Peyer's patch (tissue), 4 donors: Measurements from ENCODE around the gene USP32. TPM values are rescaled to one million over a fixed set of nuclear protein-coding genes. Genes with fewer than 3 reads are reported as not detected.

Experiments used
- DNase-seq, 3 donors: peaks; one replicate each; pipeline ENCODE4 v3.0.0-alpha.2; 2017 to 2019
- H3K27ac ChIP-seq, 4 donors: fragments of 200-600 bp; sonication (generic); one replicate each; pipeline ENCODE4 v1.5.1; 2016 to 2019
- H3K27me3 ChIP-seq, 2 donors: fragments of 200-600 bp; sonication (generic); one replicate each; pipeline ENCODE4 v1.5.1; 2019
- H3K36me3 ChIP-seq, 3 donors: fragments of 200-600 bp; sonication (generic); one replicate each; pipeline ENCODE4 v1.5.1; 2016 to 2019
- H3K4me1 ChIP-seq, 4 donors: fragments of 200-600 bp; sonication (generic); one replicate each; pipeline ENCODE4 v1.5.1; 2016 to 2019
- H3K4me3 ChIP-seq, 4 donors: fragments of 200-600 bp; sonication (generic); 1 replicate in 3 of 4; 2 replicates in 1 of 4; pipeline ENCODE4 v1.5.1; 2016 to 2019; ENCODE audit warnings: mild to moderate bottlenecking in 1 of 4
- H3K9me3 ChIP-seq, 4 donors: fragments of 200-600 bp; sonication (generic); one replicate each; pipeline ENCODE4 v1.5.1; 2016 to 2019; ENCODE audit warnings: mild to moderate bottlenecking in 1 of 4
- POLR2A ChIP-seq, 2 donors: fragments of 450-650 bp; IDR thresholded peaks; one replicate each; pipeline ENCODE4 v1.5.1; 2017; ENCODE audit warnings: antibody characterized with exemption in 2 of 2, mild to moderate bottlenecking in 2 of 2, moderate library complexity in 2 of 2
- total RNA-seq, 4 donors: library from RNA; depleted of rRNA; stranded (reverse); fragments of >200 nt; gene quantifications; one replicate each; pipeline ENCODE4 v1.1.0, GENCODE V29; 2016
- TF ChIP-seq, protein P1 (sequence below), 6 experiments: fragments of 450-650 bp in 4 of 6; fragments of 200-600 bp in 2 of 6; sonication (generic) in 1 of 6; IDR thresholded peaks; one replicate each; pipeline ENCODE4 v1.5.1; 2017 to 2019; ENCODE audit warnings: antibody characterized with exemption in 6 of 6, mild to moderate bottlenecking in 3 of 6, moderate library complexity in 1 of 6

Gene USP32
- total RNA-seq, 4 donors from 2014 or later: 31.5 to 52.8 (median 48.6) TPM

DNA sequence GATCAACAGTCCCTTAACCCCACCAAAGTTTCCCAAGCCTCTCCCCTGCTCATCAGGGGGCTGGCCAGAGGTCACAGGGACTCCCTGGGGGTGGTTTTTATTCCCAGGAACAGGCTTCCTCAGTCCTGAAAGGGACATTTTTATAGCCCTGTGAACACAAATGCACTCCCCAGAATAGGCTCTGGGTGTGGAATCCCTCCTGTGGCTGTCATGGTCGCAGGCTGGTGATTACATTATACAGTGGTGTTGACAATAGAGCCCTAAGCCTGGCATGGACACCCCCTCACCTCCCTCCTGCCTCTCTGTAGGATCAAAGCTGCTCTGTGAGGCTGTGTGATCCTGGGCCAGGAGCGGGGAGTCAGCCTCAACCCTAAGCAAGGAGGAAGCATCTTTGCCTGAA is 243.6 kb downstream of the USP32 start:
- DNase-seq: peak in 1 of 3 donors; percentile 27
- Histone ChIP-seq H3K27me3 (peaks cover 0 to 27% of the 10 kb centered on the region in 2 donors), H3K9me3 (no peaks in the 10 kb centered on the region), H3K36me3 (no peaks in the 10 kb centered on the region), H3K4me1 (peaks cover 0 to 23% (median 4%) of the 10 kb centered on the region in 4 donors), H3K27ac (no peak overlapping the region), H3K4me3 (no peak overlapping the region)
- TF ChIP-seq, protein P1, sequence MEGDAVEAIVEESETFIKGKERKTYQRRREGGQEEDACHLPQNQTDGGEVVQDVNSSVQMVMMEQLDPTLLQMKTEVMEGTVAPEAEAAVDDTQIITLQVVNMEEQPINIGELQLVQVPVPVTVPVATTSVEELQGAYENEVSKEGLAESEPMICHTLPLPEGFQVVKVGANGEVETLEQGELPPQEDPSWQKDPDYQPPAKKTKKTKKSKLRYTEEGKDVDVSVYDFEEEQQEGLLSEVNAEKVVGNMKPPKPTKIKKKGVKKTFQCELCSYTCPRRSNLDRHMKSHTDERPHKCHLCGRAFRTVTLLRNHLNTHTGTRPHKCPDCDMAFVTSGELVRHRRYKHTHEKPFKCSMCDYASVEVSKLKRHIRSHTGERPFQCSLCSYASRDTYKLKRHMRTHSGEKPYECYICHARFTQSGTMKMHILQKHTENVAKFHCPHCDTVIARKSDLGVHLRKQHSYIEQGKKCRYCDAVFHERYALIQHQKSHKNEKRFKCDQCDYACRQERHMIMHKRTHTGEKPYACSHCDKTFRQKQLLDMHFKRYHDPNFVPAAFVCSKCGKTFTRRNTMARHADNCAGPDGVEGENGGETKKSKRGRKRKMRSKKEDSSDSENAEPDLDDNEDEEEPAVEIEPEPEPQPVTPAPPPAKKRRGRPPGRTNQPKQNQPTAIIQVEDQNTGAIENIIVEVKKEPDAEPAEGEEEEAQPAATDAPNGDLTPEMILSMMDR (IDR thresholded peaks at IDR 0.05): no peak
- no peak for TF ChIP-seq POLR2A (IDR thresholded peaks at IDR 0.05)

DNA sequence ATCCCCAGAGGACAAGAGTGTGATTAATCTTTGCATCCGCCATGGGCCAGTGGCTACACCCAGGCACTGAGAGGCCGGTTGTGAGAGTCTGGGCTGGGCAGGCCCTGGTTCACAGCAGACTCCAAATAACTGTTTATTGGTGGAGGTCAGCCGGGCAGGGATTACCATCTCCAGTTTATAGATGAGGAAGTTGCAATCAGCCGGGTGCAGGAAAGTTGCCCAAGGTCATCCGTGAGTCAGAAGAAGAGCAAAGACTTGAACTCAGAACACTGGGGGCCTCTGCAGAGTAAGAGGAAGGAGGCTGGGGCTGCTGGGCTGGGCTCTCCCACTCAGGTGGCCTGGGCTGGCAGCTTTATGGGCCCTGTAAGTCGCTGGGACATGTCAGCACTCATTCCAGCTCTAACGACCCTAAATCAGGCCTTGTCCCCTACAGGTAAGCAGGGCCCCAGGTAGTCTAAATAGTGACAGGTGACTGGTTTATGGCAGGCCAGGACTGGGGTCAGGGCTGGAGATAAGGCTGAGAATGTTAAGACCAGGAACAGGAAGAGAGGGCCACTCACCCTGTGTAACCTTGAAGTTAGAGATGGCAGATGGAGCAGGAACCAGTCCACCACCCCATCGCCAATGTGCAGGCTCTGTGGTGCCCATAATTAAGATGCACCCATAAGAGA is 244.2 kb downstream of the USP32 start:
- no peaks in the 10 kb centered on the region for H3K36me3 ChIP-seq
- no peak overlapping the region for H3K4me3 ChIP-seq
- DNase-seq: peak in 1 of 3 donors; percentile 47
- no peaks in the 10 kb centered on the region for H3K9me3 ChIP-seq
- TF ChIP-seq POLR2A (IDR thresholded peaks at IDR 0.05): no peak
- TF ChIP-seq, protein P1 (IDR thresholded peaks at IDR 0.05): no peak
- H3K27ac ChIP-seq: no peak overlapping the region
- peaks cover 0 to 27% of the 10 kb centered on the region in 2 donors for H3K27me3 ChIP-seq
- H3K4me1 ChIP-seq: peaks cover 0 to 30% (median 4%) of the 10 kb centered on the region in 4 donors

DNA sequence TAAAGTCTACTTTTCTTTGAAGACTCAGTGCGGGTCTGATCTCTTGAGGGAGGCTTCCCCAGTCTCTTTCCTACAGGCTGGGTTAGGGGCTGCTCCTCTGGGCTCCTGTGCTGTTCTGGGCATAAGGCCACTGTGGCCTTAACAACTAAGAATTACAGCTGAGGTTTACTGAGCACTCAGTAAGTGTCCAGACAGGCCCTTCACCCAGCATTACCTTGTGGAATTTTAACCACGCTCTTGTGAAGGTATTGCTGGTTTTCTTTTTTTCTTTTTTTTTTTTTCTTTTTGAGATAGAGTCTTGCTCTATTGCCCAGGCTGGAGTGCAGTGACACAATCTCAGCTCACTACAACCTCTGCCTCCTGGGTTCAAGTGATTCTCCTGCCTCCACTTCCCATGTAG is 245.7 kb downstream of the USP32 start:
- H3K9me3 ChIP-seq: no peaks in the 10 kb centered on the region
- H3K4me3 ChIP-seq: no peak overlapping the region
- no peak overlapping the region for H3K27ac ChIP-seq
- peaks cover 0 to 31% of the 10 kb centered on the region in 2 donors for H3K27me3 ChIP-seq
- H3K36me3 ChIP-seq: no peaks in the 10 kb centered on the region
- TF ChIP-seq, protein P1 (IDR thresholded peaks at IDR 0.05): no peak
- TF ChIP-seq POLR2A (IDR thresholded peaks at IDR 0.05): no peak
- DNase-seq: no peak
- H3K4me1 ChIP-seq: peaks cover 0 to 29% (median 4%) of the 10 kb centered on the region in 4 donors

DNA sequence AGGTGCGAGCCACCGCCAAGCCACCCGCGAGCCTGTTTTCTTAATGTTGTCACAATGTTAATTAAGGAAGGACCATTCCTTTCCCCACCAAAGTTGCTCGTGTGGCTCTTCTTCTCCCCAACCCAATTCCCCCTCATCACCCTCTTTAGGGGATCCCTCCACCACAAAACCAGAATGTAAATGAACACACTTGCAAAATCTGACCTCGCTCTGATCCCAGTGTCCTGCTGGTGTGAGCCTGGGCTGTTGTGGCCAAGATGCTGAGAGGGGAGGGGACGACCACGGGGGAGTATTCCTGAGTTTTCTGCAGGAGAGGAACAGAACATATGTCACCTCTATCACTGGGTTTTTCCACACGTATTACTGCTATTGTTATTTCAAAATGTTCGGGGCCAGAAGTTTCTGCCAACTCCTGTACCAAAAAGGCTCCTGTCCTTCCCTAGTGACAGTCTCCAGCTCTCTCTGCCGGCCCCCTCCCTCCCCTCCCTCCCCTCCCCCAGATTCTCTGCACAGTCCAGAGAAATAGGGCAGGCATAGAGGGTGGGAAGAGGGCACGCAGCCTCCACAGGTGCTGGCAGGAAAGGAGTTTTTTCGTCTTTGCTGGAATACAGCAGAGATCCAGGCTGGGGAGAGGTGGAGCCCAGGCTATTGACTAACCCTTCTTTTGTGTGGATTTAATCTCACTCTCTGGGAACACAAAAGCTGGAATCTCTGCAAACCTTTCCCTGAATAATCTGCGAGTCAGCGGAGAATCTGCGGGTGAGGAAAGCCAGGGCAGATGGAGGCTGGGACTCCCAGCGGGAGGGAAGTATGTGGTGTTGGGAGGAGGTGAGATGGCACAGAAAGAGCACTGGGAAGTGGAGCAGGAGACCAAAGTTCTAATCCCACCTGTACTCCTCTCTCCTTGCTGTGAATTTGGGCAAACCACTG is 246.7 kb downstream of the USP32 start:
- Histone ChIP-seq H3K27ac (no peak overlapping the region), H3K27me3 (peaks cover 0 to 34% of the 10 kb centered on the region in 2 donors), H3K9me3 (no peaks in the 10 kb centered on the region), H3K4me3 (no peak overlapping the region), H3K4me1 (peaks cover 0 to 22% (median 4%) of the 10 kb centered on the region in 4 donors), H3K36me3 (no peaks in the 10 kb centered on the region)
- TF ChIP-seq, protein P1 (IDR thresholded peaks at IDR 0.05): no peak
- no peak for TF ChIP-seq POLR2A (IDR thresholded peaks at IDR 0.05)
- DNase-seq: peak in 1 of 3 donors; percentile 7

DNA sequence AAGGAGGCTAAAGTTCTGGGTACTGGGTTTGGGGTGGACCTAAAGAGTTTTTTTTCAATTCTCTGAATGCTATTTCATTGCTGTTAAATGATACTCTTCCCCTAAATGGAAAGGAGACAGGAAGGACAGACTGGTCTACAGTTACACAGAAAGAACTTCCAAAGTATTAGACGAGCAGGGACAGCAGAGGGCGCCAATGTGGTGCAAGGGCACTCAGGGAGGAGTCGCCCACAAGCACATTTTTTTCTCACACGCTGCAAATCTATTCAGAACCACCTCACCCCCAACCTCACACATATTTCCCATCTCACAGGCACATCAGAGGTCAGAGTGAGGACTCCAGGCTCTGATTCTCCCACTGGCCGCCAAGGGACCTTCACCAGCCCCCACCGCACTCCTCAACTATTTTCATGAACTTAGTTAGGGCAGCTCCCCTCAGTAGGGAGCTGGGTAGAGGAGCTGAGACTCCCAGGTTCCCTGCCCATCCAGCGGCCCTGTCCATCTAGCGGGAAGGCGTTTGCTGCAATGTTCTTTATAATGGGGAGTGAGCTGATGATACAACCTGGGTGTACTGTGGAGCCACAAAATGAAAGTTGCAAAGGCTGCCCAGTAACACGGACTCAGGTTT is 248.9 kb downstream of the USP32 start:
- Histone ChIP-seq H3K9me3 (no peaks in the 10 kb centered on the region), H3K27ac (no peak overlapping the region), H3K4me1 (peaks cover 0 to 23% (median 4%) of the 10 kb centered on the region in 4 donors), H3K4me3 (no peak overlapping the region), H3K27me3 (peaks cover 0 to 32% of the 10 kb centered on the region in 2 donors), H3K36me3 (no peaks in the 10 kb centered on the region)
- TF ChIP-seq, protein P1 (IDR thresholded peaks at IDR 0.05): peak in 5 of 6 experiments; percentile 35 to 81 (median 71)
- no peak for TF ChIP-seq POLR2A (IDR thresholded peaks at IDR 0.05)
- DNase-seq: peak; percentile 78 to 94 (median 85)
